GM10266 (cell line): ENCODE data around the gene ROCK2.

Source experiments
- DNase-seq: peaks from one replicate; pipeline ENCODE4 v3.0.0; 2012; ENCODE audit errors: extremely low spot score
- TF ChIP-seq, protein P1 (sequence below): IDR thresholded peaks from 2 replicates; pipeline ENCODE4 v1.5.1; 2012; ENCODE audit warnings: mild to moderate bottlenecking, low read depth; ENCODE audit not compliant: control insufficient read depth, insufficient read depth; ENCODE audit errors: missing control alignments

The ROCK2 gene

DNA sequence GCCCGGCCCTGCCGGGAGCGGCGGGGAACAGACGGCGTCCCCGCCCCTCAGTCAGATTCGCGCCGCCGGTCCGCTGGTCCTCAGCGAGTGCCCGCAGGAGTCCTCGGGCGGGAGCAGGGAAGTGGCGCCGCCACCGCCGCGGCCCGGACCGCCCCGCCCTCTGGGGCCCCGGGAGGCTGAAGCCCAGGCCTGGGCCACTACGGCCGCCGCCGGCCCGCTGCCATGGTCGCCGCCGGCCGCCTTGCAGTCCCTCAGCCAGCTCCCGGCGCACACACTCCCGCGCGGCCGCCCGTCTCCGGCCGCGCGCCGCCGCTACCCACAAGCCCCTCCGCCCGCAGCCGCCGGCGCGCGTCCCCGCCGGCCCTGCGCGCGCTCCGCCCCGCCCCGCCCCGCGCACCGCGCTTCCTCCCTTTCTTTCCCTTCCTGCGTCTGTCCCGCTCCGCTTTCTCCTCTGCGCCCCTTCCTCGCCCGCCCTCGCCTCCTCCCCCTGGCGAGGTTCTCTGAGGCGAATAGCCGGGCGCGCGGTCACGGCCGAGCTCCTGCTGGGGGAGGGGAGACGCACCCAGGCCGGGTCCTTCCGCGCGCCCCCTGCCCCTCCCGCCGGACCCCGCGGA is at the start of gene ROCK2:
ROCK2 (minus strand) TSS at position 295 of the 614 bp plus-strand sequence. CDS start 500 bp downstream, outside the sequence.
- peak; percentile 92 for DNase-seq
- TF ChIP-seq, protein P1, sequence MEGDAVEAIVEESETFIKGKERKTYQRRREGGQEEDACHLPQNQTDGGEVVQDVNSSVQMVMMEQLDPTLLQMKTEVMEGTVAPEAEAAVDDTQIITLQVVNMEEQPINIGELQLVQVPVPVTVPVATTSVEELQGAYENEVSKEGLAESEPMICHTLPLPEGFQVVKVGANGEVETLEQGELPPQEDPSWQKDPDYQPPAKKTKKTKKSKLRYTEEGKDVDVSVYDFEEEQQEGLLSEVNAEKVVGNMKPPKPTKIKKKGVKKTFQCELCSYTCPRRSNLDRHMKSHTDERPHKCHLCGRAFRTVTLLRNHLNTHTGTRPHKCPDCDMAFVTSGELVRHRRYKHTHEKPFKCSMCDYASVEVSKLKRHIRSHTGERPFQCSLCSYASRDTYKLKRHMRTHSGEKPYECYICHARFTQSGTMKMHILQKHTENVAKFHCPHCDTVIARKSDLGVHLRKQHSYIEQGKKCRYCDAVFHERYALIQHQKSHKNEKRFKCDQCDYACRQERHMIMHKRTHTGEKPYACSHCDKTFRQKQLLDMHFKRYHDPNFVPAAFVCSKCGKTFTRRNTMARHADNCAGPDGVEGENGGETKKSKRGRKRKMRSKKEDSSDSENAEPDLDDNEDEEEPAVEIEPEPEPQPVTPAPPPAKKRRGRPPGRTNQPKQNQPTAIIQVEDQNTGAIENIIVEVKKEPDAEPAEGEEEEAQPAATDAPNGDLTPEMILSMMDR, result no peak

- TF ChIP-seq, protein P1, result no peak
- DNase-seq, result no peak
Observed at GRCh38 chr2:11393711-11394236, 49.3 kb upstream of the ROCK2 start.

GRCh38 chr2:11391942-11392266 is 47.5 kb upstream of the ROCK2 start:
- no peak for DNase-seq
- TF ChIP-seq, protein P1, result no peak

DNA sequence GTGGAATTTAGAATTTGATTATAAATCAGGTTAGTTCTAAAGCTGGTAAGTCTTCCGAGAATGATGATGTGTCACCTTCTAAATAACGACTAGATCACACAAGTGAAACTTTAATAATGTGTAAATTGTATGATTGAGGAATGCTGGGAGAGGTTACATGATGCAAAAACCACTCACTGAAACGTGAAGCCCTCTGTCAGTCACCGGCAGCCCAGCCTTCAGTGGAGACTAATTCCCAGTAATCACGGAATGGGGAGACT is 45.9 kb upstream of the ROCK2 start:
- TF ChIP-seq, protein P1, result no peak
- DNase-seq, result no peak

- DNase-seq, result no peak
- TF ChIP-seq, protein P1, result no peak
Observed at GRCh38 chr2:11389551-11390398, 45.3 kb upstream of the ROCK2 start.

- DNase-seq, result no peak
- TF ChIP-seq, protein P1, result no peak
Observed at GRCh38 chr2:11389052-11389420, 44.6 kb upstream of the ROCK2 start.
